HEK293 (cell line): ENCODE measurements around the gene PCSK2.

Experiments
- CTCF ChIA-PET: fragments of 350-600 bp; formaldehyde crosslinking; extraction: SDS; loops from one replicate; lab custom pipeline; 2021; ENCODE audit warnings: antibody characterized with exemption; lab: Yijun Ruan, JAX
- POLR2A ChIA-PET: fragments of 300-600 bp; formaldehyde crosslinking; extraction: SDS; loops from one replicate; lab custom pipeline; 2020; ENCODE audit warnings: antibody characterized with exemption, inconsistent platforms; lab: Yijun Ruan, JAX
- H3K27ac ChIP-seq: fragments of 200-500 bp; sonication (Bioruptor generic); 2 replicates; pipeline ENCODE4 v1.5.1; 2014; ENCODE audit warnings: low read depth, low read length, control low read depth, inconsistent platforms; ENCODE audit errors: extremely low read depth
- H3K36me3 ChIP-seq, 2 experiments: fragments of 200-500 bp in 1 of 2; sonication (Bioruptor generic) in 1 of 2; 1 replicate in 1 of 2; 2 replicates in 1 of 2; pipeline ENCODE4 v1.5.1; 2014 to 2017; ENCODE audit warnings: inconsistent platforms in 2 of 2, low read length in 2 of 2; ENCODE audit not compliant: control insufficient read depth in 2 of 2, insufficient read depth in 1 of 2
- H3K4me1 ChIP-seq: fragments of 200-500 bp; sonication (Bioruptor generic); 2 replicates; pipeline ENCODE4 v1.5.1; 2014; ENCODE audit warnings: mild to moderate bottlenecking, low read length, inconsistent platforms; ENCODE audit not compliant: control insufficient read depth, insufficient read depth
- H3K4me3 ChIP-seq: 2 replicates; pipeline ENCODE4 v1.5.1; 2011; ENCODE audit warnings: low read depth, mild to moderate bottlenecking, control low read depth, low read length, moderate library complexity
- H3K9me3 ChIP-seq: fragments of 200-500 bp; sonication (Bioruptor generic); 2 replicates; pipeline ENCODE4 v1.5.1; 2014; ENCODE audit warnings: low read depth, low read length, inconsistent platforms; ENCODE audit not compliant: control insufficient read depth, insufficient read depth
- ATF2 ChIP-seq: fragments of 450-650 bp; formaldehyde crosslinking; IDR thresholded peaks from 2 replicates; pipeline ENCODE4 v1.5.1; 2016; ENCODE audit warnings: missing biosample characterization, missing genetic modification characterization, low read depth
- BCL11B ChIP-seq: fragments of 450-650 bp; formaldehyde crosslinking; IDR thresholded peaks from 2 replicates; pipeline ENCODE4 v1.5.1; 2016; ENCODE audit warnings: low read depth, missing biosample characterization, missing genetic modification characterization
- HOXC10 ChIP-seq: sonication (generic); formaldehyde crosslinking; IDR thresholded peaks from 2 replicates; pipeline ENCODE4 v1.8.1; 2023; ENCODE audit warnings: mild to moderate bottlenecking, missing genetic modification reagents
- MEIS1 ChIP-seq: sonication (generic); formaldehyde crosslinking; IDR thresholded peaks from 2 replicates; pipeline ENCODE4 v1.8.1; 2022; ENCODE audit warnings: missing genetic modification reagents, mild to moderate bottlenecking, borderline replicate concordance
- ZBTB21 ChIP-seq: fragments of 450-650 bp; formaldehyde crosslinking; IDR thresholded peaks from 2 replicates; pipeline ENCODE4 v1.5.1; 2017; ENCODE audit warnings: missing biosample characterization, missing genetic modification characterization
- ZBTB8A ChIP-seq: fragments of 450-650 bp; formaldehyde crosslinking; IDR thresholded peaks from 2 replicates; pipeline ENCODE4 v1.5.1; 2016; ENCODE audit warnings: missing biosample characterization, missing genetic modification characterization
- ZNF16 ChIP-seq: fragments of 450-650 bp; formaldehyde crosslinking; IDR thresholded peaks from 2 replicates; pipeline ENCODE4 v1.5.1; 2016; ENCODE audit warnings: low read depth, missing biosample characterization, missing genetic modification characterization
- ZNF175 ChIP-seq: fragments of 450-650 bp; formaldehyde crosslinking; IDR thresholded peaks from 2 replicates; pipeline ENCODE4 v1.5.1; 2016; ENCODE audit warnings: missing biosample characterization, missing genetic modification characterization
- ZNF214 ChIP-seq: fragments of 450-650 bp; formaldehyde crosslinking; IDR thresholded peaks from 2 replicates; pipeline ENCODE4 v1.5.1; 2017; ENCODE audit warnings: missing biosample characterization, mild to moderate bottlenecking, missing genetic modification characterization, borderline replicate concordance
- ZNF26 ChIP-seq: fragments of 450-650 bp; formaldehyde crosslinking; IDR thresholded peaks from 2 replicates; pipeline ENCODE4 v1.5.1; 2016; ENCODE audit warnings: missing biosample characterization, missing genetic modification characterization
- ZNF324 ChIP-seq: fragments of 450-650 bp; formaldehyde crosslinking; IDR thresholded peaks from 2 replicates; pipeline ENCODE4 v1.5.1; 2016; ENCODE audit warnings: missing biosample characterization, missing genetic modification characterization
- ZNF416 ChIP-seq: fragments of 450-650 bp; formaldehyde crosslinking; IDR thresholded peaks from 2 replicates; pipeline ENCODE4 v1.5.1; 2016; ENCODE audit warnings: missing biosample characterization, missing genetic modification characterization
- ZNF513 ChIP-seq: fragments of 450-650 bp; IDR thresholded peaks from 2 replicates; pipeline ENCODE4 v1.5.1; 2018; ENCODE audit warnings: missing biosample characterization, missing genetic modification characterization
- ZNF558 ChIP-seq: fragments of 450-650 bp; formaldehyde crosslinking; IDR thresholded peaks from 2 replicates; pipeline ENCODE4 v1.5.1; 2016; ENCODE audit warnings: missing biosample characterization, missing genetic modification characterization
- ZNF580 ChIP-seq: fragments of 450-650 bp; formaldehyde crosslinking; IDR thresholded peaks from 2 replicates; pipeline ENCODE4 v1.5.1; 2016; ENCODE audit warnings: missing biosample characterization, missing genetic modification characterization
- ZNF600 ChIP-seq: fragments of 450-650 bp; formaldehyde crosslinking; IDR thresholded peaks from 2 replicates; pipeline ENCODE4 v1.5.1; 2016; ENCODE audit warnings: missing biosample characterization, missing genetic modification characterization
- ZNF629 ChIP-seq: fragments of 450-650 bp; formaldehyde crosslinking; IDR thresholded peaks from 2 replicates; pipeline ENCODE4 v1.5.1; 2017; ENCODE audit warnings: missing biosample characterization, missing genetic modification characterization
- ZNF654 ChIP-seq: fragments of 450-650 bp; formaldehyde crosslinking; IDR thresholded peaks from 2 replicates; pipeline ENCODE4 v1.5.1; 2016; ENCODE audit warnings: low read depth, missing biosample characterization, missing genetic modification characterization
- ZNF704 ChIP-seq: fragments of 450-650 bp; formaldehyde crosslinking; IDR thresholded peaks from 2 replicates; pipeline ENCODE4 v1.5.1; 2016; ENCODE audit warnings: missing biosample characterization, missing genetic modification characterization
- ZNF777 ChIP-seq: fragments of 450-650 bp; formaldehyde crosslinking; IDR thresholded peaks from 2 replicates; pipeline ENCODE4 v1.5.1; 2017; ENCODE audit warnings: missing biosample characterization, missing genetic modification characterization, borderline replicate concordance
- ZSCAN23 ChIP-seq: fragments of 450-650 bp; formaldehyde crosslinking; IDR thresholded peaks from 2 replicates; pipeline ENCODE4 v1.5.1; 2016; ENCODE audit warnings: missing biosample characterization, missing genetic modification characterization
- ZXDB ChIP-seq: fragments of 450-650 bp; formaldehyde crosslinking; IDR thresholded peaks from 2 replicates; pipeline ENCODE4 v1.5.1; 2016; ENCODE audit warnings: missing biosample characterization, missing genetic modification characterization

PCSK2 gene

GRCh38 chr20:17381724-17382123, 154.9 kb downstream of the PCSK2 start:
- H3K4me1 ChIP-seq, result no peaks in the 10 kb centered on the region
- H3K27ac ChIP-seq, result no peak overlapping the region
- POLR2A ChIA-PET, result no interaction called here

GRCh38 chr20:17385798-17386197, 159.0 kb downstream of the PCSK2 start:
- TF ChIP-seq ZNF513 (tag by site-specific recombination) (no peak), ATF2 (no peak), ZBTB21 (tag by site-specific recombination) (no peak), ZNF629 (tag by site-specific recombination) (no peak), ZNF324 (tag by site-specific recombination) (no peak), HOXC10 (CRISPR knock-in tag) (no peak), ZNF416 (tag by site-specific recombination) (no peak), ZNF16 (tag by site-specific recombination) (no peak), ZNF175 (tag by site-specific recombination) (no peak), BCL11B (tag by site-specific recombination) (no peak), ZNF26 (tag by site-specific recombination) (no peak), ZNF704 (tag by site-specific recombination) (no peak), ZNF558 (no peak), ZXDB (tag by site-specific recombination) (no peak), ZBTB8A (tag by site-specific recombination) (no peak), ZNF214 (tag by site-specific recombination) (no peak), ZNF654 (tag by site-specific recombination) (no peak)
- ChIA-PET POLR2A (no interaction called here), CTCF (interaction anchor here (1.0 kb wide), 1 partner anchor 582 kb away, joined by 3 read pairs; no protein-coding TSS in a partner anchor)
- Histone ChIP-seq H3K9me3 (no peaks in the 10 kb centered on the region), H3K27ac (no peak overlapping the region), H3K4me3 (no peak overlapping the region), H3K4me1 (no peaks in the 10 kb centered on the region), H3K36me3 (no peaks in the 10 kb centered on the region)

More at GRCh38 chr20:17381724-17382123, 154.9 kb downstream of the PCSK2 start:
- H3K36me3 ChIP-seq, result no peaks in the 10 kb centered on the region
- CTCF ChIA-PET, result no interaction called here
- H3K4me3 ChIP-seq, result no peak overlapping the region
- TF ChIP-seq ZNF600 (tag by site-specific recombination), result no peak
- TF ChIP-seq ZNF777 (tag by site-specific recombination), result no peak
- TF ChIP-seq ZNF513 (tag by site-specific recombination), result no peak
- no peak for TF ChIP-seq ZSCAN23 (tag by site-specific recombination)
- TF ChIP-seq ZNF580 (tag by site-specific recombination), result no peak
- no peak for TF ChIP-seq MEIS1
- TF ChIP-seq, all 188 proteins: peak for 0
- no peaks in the 10 kb centered on the region for H3K9me3 ChIP-seq
